DMS114 treated with DMSO at 0.1 percent for 48 hours (cell line): ENCODE measurements around the gene GGA1.

ENCODE experiments used
- DNase-seq: peaks from one replicate; lab custom pipeline; 2025; ENCODE audit not compliant: unreplicated experiment; lab: John Stamatoyannopoulos, UW

GGA1 gene

GRCh38 chr22:37665487-37665886 is 56.9 kb downstream of the GGA1 start:
- DNase-seq, result no peak

- no peak for DNase-seq
Measured at GRCh38 chr22:37669586-37669985, 61.0 kb downstream of the GGA1 start.

GRCh38 chr22:37672206-37672919 is 63.7 kb downstream of the GGA1 start:
- no peak for DNase-seq

GRCh38 chr22:37672920-37673455 is 64.4 kb downstream of the GGA1 start:
- no peak for DNase-seq

- DNase-seq, result no peak
Measured at GRCh38 chr22:37674248-37674647, 65.6 kb downstream of the GGA1 start.

- peak; percentile 79 for DNase-seq
Measured at GRCh38 chr22:37674951-37675929, 66.6 kb downstream of the GGA1 start, which contains the start of gene LGALS1. Gene LGALS1 (plus strand): TSS chr22:37675636. CDS start chr22:37675703, 67 bp downstream.

GRCh38 chr22:37675930-37676735 is 67.5 kb downstream of the GGA1 start:
- DNase-seq, result no peak

GRCh38 chr22:37676736-37677492 is 68.3 kb downstream of the GGA1 start:
- DNase-seq, result peak; percentile 58

GRCh38 chr22:37677493-37677974 is 68.9 kb downstream of the GGA1 start:
- no peak for DNase-seq

GRCh38 chr22:37678372-37678771 is 69.7 kb downstream of the GGA1 start:
- no peak for DNase-seq

- DNase-seq, result no peak
Measured at GRCh38 chr22:37679670-37680069, 71.0 kb downstream of the GGA1 start.

GRCh38 chr22:37680191-37680851 is 71.7 kb downstream of the GGA1 start:
- DNase-seq, result no peak

- no peak for DNase-seq
Measured at GRCh38 chr22:37681001-37681424, 72.4 kb downstream of the GGA1 start.

- DNase-seq, result peak; percentile 40
Measured at GRCh38 chr22:37681556-37682049, 73.0 kb downstream of the GGA1 start.
